Measurements from ENCODE around the gene NDUFV3. TPM values are rescaled to one million over a fixed set of nuclear protein-coding genes. Genes with fewer than 3 reads are reported as not detected.

The NDUFV3 gene
- total and polyA plus RNA-seq, 10 donors: 12.0 to 38.8 (median 35.1) TPM

DNA sequence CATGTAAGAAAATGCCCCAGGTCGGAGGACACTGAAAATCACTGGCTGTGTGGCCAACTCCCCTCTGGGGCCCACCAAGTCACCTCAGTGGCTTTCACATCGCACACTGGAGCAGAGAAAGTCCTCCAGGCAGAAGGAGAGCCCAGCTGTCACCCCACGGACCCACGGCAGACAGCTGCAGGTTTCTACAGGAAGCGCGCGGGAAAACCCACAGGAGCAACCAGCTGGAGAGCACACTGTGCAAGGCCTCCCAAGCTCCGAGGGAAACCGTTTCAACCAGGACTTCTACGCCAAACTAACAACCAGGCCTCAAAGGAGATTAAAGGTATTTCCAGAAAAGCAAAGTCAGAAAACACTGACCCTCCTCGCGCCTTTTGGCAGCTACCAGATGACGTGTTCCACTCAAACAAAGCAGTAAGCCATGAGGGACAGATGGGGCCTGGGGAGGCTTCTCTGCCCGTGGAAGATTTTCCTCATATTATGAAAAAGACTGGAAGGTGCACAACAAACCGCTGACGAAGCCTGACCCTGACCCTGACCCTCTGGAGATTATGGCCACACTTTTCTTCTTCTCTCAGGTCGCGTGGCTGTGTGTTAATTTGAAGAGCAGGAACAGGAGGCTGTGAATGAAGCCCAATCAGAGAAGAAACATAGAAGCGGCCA lies 34.8 kb upstream of the NDUFV3 start:
- Histone ChIP-seq H3K4me1 (peaks cover 0 to 19% (median 8%) of the 10 kb centered on the region in 6 donors), H3K9me3 (no peaks in the 10 kb centered on the region), H3K4me3 (no peak overlapping the region), H3K27me3 (replicated peaks in 1 of 7) (no peaks in the 10 kb centered on the region), H3K36me3 (peaks cover 2 to 100% (median 93%) of the 10 kb centered on the region in 6 donors), H3K27ac (no peak overlapping the region)
- DNase-seq: no peak
- WGBS, 5 donors: 77 to 88% (median 81%) methylated on average over 15 to 19 of the region's 19 CpGs
- TF ChIP-seq, protein P1, sequence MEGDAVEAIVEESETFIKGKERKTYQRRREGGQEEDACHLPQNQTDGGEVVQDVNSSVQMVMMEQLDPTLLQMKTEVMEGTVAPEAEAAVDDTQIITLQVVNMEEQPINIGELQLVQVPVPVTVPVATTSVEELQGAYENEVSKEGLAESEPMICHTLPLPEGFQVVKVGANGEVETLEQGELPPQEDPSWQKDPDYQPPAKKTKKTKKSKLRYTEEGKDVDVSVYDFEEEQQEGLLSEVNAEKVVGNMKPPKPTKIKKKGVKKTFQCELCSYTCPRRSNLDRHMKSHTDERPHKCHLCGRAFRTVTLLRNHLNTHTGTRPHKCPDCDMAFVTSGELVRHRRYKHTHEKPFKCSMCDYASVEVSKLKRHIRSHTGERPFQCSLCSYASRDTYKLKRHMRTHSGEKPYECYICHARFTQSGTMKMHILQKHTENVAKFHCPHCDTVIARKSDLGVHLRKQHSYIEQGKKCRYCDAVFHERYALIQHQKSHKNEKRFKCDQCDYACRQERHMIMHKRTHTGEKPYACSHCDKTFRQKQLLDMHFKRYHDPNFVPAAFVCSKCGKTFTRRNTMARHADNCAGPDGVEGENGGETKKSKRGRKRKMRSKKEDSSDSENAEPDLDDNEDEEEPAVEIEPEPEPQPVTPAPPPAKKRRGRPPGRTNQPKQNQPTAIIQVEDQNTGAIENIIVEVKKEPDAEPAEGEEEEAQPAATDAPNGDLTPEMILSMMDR (IDR thresholded peaks at IDR 0.05 in 8 of 11, conservative IDR thresholded peaks at IDR 0.05 in 3 of 11): no peak
- TF ChIP-seq POLR2AphosphoS5 (IDR thresholded peaks at IDR 0.05) (no peak), POLR2A (IDR thresholded peaks at IDR 0.05) (no peak)
- intact Hi-C loops (cut with DNase I; ENCODE audit: low total_unique reads): no loop called here

DNA sequence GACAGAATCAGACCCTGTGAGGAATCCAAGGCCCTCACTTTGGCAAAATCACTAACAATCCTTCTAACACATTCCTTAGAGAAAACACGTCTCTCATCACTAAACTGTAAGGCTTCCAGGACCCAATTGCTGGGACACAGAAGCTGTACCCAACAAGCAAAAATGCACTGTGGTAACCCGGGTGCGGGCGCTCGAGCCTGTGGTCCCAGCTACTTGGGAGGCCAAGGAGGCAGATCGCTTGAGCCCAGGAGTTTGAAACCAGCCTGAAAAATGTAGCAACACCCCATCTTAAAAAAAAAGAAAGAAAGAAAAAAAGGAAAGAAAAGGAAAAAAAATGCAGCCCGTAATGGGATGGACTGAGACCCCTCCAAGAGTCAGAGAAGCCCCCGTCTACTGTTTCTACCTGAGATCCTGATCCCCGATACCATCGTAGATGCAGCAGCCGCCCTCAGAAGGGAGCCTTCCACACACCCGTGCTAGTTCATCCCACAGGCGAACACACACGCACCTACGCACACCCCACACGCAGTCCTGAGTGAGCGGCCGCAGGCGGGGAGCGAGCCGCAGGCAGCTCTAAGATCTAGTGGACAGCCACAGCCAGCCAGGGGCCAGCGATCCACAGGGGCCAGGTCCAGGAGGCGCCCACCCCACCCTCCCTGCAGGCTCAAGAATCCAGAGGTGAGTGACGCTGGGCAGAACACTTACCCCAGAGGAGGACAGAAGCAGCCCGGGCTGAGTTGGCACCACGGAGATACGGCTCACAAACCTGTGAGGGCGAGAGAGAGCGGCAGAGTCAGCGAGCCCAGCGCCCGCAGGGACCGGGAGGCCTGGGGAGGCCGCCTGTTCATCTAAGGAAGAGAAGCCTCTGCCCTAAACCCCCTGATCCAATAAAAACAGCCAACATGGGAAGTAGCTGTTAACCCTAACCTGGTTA lies 33.9 kb upstream of the NDUFV3 start:
- WGBS, 5 donors: 94 to 97% (median 95%) methylated on average over 34 of the region's 34 CpGs
- no peak overlapping the region for H3K4me3 ChIP-seq
- H3K4me1 ChIP-seq: peaks cover 0 to 19% (median 8%) of the 10 kb centered on the region in 6 donors
- peaks cover 2 to 97% (median 87%) of the 10 kb centered on the region in 6 donors for H3K36me3 ChIP-seq
- DNase-seq: no peak
- no peak for TF ChIP-seq POLR2A (IDR thresholded peaks at IDR 0.05)
- TF ChIP-seq POLR2AphosphoS5 (IDR thresholded peaks at IDR 0.05): no peak
- TF ChIP-seq, protein P1 (IDR thresholded peaks at IDR 0.05 in 8 of 11, conservative IDR thresholded peaks at IDR 0.05 in 3 of 11): no peak
- H3K9me3 ChIP-seq: no peaks in the 10 kb centered on the region
- H3K27me3 ChIP-seq (replicated peaks in 1 of 7): no peaks in the 10 kb centered on the region
- no peak overlapping the region for H3K27ac ChIP-seq
- intact Hi-C loops (cut with DNase I; ENCODE audit: low total_unique reads): no loop called here

DNA sequence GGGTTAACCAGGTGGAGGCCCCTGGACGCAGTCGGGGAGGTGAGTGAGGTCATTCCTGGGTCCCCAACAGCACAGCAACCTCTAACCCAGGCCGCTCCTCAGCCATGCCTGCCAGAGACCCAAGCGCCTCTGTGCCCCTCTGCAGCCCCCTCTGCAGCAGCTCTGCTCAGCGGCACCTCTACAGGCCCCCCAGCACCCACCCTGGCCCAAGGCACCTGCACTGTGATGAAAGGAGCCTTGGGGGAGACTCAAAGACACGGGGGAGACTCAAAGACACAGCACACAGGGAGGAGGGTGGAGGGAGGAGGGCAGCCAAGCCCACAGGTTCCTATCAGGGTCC lies 33.2 kb upstream of the NDUFV3 start:
- Histone ChIP-seq H3K27ac (no peak overlapping the region), H3K9me3 (no peaks in the 10 kb centered on the region), H3K4me3 (no peak overlapping the region), H3K4me1 (peaks cover 0 to 19% (median 8%) of the 10 kb centered on the region in 6 donors), H3K27me3 (replicated peaks in 1 of 7) (no peaks in the 10 kb centered on the region), H3K36me3 (peaks cover 2 to 97% (median 81%) of the 10 kb centered on the region in 6 donors)
- WGBS, 5 donors: 83 to 99% (median 96%) methylated on average over 4 to 6 of the region's 6 CpGs
- no peak for DNase-seq
- intact Hi-C loops (cut with DNase I; ENCODE audit: low total_unique reads): no loop called here
- TF ChIP-seq, protein P1 (IDR thresholded peaks at IDR 0.05 in 8 of 11, conservative IDR thresholded peaks at IDR 0.05 in 3 of 11): no peak
- TF ChIP-seq POLR2AphosphoS5 (IDR thresholded peaks at IDR 0.05): no peak

- Histone ChIP-seq H3K4me3 (no peak overlapping the region), H3K36me3 (peaks cover 2 to 97% (median 76%) of the 10 kb centered on the region in 6 donors), H3K4me1 (peaks cover 0 to 20% (median 10%) of the 10 kb centered on the region in 6 donors), H3K27me3 (replicated peaks in 1 of 7) (no peaks in the 10 kb centered on the region), H3K9me3 (no peaks in the 10 kb centered on the region), H3K27ac (no peak overlapping the region)
- WGBS, 5 donors: 94 to 98% (median 95%) methylated on average over 4 to 17 of the region's 17 CpGs
- intact Hi-C loops (cut with DNase I; ENCODE audit: low total_unique reads): no loop called here
- no peak for DNase-seq
- TF ChIP-seq POLR2A (IDR thresholded peaks at IDR 0.05): no peak
- no peak for TF ChIP-seq POLR2AphosphoS5 (IDR thresholded peaks at IDR 0.05)
- TF ChIP-seq, protein P1 (IDR thresholded peaks at IDR 0.05 in 8 of 11, conservative IDR thresholded peaks at IDR 0.05 in 3 of 11): no peak
These were observed 32.8 kb upstream of the NDUFV3 start for GRCh38 chr21:42860345-42860744.

All from spleen (tissue), 11 donors.